Peyer's patch (tissue), 4 donors: ENCODE data around the gene MYO1D. TPM values are rescaled to one million over a fixed set of nuclear protein-coding genes. Genes with fewer than 3 reads are reported as not detected.

Experiments
- DNase-seq, 3 donors: peaks; one replicate each; pipeline ENCODE4 v3.0.0-alpha.2; 2017 to 2019
- H3K27ac ChIP-seq, 4 donors: fragments of 200-600 bp; sonication (generic); one replicate each; pipeline ENCODE4 v1.5.1; 2016 to 2019
- H3K27me3 ChIP-seq, 2 donors: fragments of 200-600 bp; sonication (generic); one replicate each; pipeline ENCODE4 v1.5.1; 2019
- H3K36me3 ChIP-seq, 3 donors: fragments of 200-600 bp; sonication (generic); one replicate each; pipeline ENCODE4 v1.5.1; 2016 to 2019
- H3K4me1 ChIP-seq, 4 donors: fragments of 200-600 bp; sonication (generic); one replicate each; pipeline ENCODE4 v1.5.1; 2016 to 2019
- H3K4me3 ChIP-seq, 4 donors: fragments of 200-600 bp; sonication (generic); 1 replicate in 3 of 4; 2 replicates in 1 of 4; pipeline ENCODE4 v1.5.1; 2016 to 2019; ENCODE audit warnings: mild to moderate bottlenecking in 1 of 4
- H3K9me3 ChIP-seq, 4 donors: fragments of 200-600 bp; sonication (generic); one replicate each; pipeline ENCODE4 v1.5.1; 2016 to 2019; ENCODE audit warnings: mild to moderate bottlenecking in 1 of 4
- POLR2A ChIP-seq, 2 donors: fragments of 450-650 bp; IDR thresholded peaks; one replicate each; pipeline ENCODE4 v1.5.1; 2017; ENCODE audit warnings: antibody characterized with exemption in 2 of 2, mild to moderate bottlenecking in 2 of 2, moderate library complexity in 2 of 2
- total RNA-seq, 4 donors: library from RNA; depleted of rRNA; stranded (reverse); fragments of >200 nt; gene quantifications; one replicate each; pipeline ENCODE4 v1.1.0, GENCODE V29; 2016
- TF ChIP-seq, protein P1 (sequence below), 6 experiments: fragments of 450-650 bp in 4 of 6; fragments of 200-600 bp in 2 of 6; sonication (generic) in 1 of 6; IDR thresholded peaks; one replicate each; pipeline ENCODE4 v1.5.1; 2017 to 2019; ENCODE audit warnings: antibody characterized with exemption in 6 of 6, mild to moderate bottlenecking in 3 of 6, moderate library complexity in 1 of 6

MYO1D gene
- total RNA-seq, 4 donors from 2014 or later = 148 to 340 (median 328) TPM

DNA sequence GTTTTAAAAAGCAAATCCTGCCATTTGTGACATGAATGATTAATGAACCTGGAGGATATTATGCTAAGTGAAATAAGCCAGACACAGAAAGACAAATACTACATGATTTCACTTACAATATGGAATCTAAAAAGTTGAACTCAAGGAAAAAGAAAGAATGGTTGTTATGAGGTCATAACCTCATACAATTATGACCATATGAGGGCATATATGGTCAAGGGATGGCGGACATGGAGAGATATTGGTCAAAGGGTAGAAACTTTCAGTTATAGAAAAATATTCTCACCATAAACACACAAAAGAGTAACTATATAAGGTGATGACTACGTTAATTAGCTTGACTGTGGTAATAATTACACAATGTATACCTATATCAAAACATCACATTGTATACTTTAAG is 56.5 kb downstream of the MYO1D start:
- H3K27me3 ChIP-seq = no peaks in the 10 kb centered on the region
- no peak overlapping the region for H3K27ac ChIP-seq
- H3K4me1 ChIP-seq = no peaks in the 10 kb centered on the region
- no peak for DNase-seq
- TF ChIP-seq, protein P1, sequence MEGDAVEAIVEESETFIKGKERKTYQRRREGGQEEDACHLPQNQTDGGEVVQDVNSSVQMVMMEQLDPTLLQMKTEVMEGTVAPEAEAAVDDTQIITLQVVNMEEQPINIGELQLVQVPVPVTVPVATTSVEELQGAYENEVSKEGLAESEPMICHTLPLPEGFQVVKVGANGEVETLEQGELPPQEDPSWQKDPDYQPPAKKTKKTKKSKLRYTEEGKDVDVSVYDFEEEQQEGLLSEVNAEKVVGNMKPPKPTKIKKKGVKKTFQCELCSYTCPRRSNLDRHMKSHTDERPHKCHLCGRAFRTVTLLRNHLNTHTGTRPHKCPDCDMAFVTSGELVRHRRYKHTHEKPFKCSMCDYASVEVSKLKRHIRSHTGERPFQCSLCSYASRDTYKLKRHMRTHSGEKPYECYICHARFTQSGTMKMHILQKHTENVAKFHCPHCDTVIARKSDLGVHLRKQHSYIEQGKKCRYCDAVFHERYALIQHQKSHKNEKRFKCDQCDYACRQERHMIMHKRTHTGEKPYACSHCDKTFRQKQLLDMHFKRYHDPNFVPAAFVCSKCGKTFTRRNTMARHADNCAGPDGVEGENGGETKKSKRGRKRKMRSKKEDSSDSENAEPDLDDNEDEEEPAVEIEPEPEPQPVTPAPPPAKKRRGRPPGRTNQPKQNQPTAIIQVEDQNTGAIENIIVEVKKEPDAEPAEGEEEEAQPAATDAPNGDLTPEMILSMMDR (IDR thresholded peaks at IDR 0.05) = no peak
- TF ChIP-seq POLR2A (IDR thresholded peaks at IDR 0.05) = no peak
- no peaks in the 10 kb centered on the region for H3K36me3 ChIP-seq
- no peak overlapping the region for H3K4me3 ChIP-seq
- H3K9me3 ChIP-seq = no peaks in the 10 kb centered on the region

DNA sequence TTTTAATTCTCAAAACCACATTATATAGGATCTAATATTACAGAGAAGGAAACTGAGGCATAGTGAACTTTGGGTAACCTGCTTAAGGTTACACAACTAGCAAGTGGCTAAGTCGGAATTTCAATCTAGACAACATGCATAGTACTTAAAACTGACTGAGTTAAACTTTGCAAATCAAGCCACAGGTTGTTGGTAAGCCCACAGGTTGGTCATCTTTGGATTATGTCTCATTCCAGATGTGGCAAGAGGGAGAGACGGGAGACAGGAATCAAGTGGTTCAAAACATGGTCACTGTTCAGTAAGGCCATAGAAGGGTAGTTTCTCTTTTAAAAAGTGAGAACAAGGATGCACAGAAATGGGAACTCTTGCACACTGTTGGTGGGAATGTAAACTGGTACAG is 57.1 kb downstream of the MYO1D start:
- DNase-seq = no peak
- TF ChIP-seq, protein P1 (IDR thresholded peaks at IDR 0.05) = no peak
- no peak for TF ChIP-seq POLR2A (IDR thresholded peaks at IDR 0.05)
- no peak overlapping the region for H3K27ac ChIP-seq
- H3K4me1 ChIP-seq = no peaks in the 10 kb centered on the region
- no peaks in the 10 kb centered on the region for H3K9me3 ChIP-seq
- no peaks in the 10 kb centered on the region for H3K27me3 ChIP-seq
- no peaks in the 10 kb centered on the region for H3K36me3 ChIP-seq
- H3K4me3 ChIP-seq = no peak overlapping the region

DNA sequence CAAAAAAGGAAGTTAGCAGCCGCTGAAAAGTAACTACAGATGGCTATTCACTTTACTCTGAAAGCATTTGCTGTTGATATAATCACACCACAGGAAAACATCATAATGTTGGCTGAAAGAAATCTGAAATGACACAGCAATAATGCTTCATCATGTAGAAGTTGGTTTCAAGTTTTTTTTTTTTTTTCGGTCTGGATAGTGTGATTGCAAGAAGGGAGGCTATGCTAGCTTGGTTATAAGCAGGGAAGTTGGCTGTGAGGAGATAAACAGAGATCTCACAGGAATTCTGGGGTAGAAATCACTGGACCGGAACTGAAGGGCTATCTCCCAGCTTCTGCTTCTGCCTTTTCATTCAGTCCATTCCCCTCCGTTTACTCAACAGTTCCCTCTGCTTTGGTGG is 57.9 kb downstream of the MYO1D start:
- no peaks in the 10 kb centered on the region for H3K36me3 ChIP-seq
- H3K27ac ChIP-seq = no peak overlapping the region
- no peaks in the 10 kb centered on the region for H3K27me3 ChIP-seq
- H3K9me3 ChIP-seq = no peaks in the 10 kb centered on the region
- no peak for DNase-seq
- TF ChIP-seq, protein P1 (IDR thresholded peaks at IDR 0.05) = no peak
- no peaks in the 10 kb centered on the region for H3K4me1 ChIP-seq
- no peak overlapping the region for H3K4me3 ChIP-seq

DNA sequence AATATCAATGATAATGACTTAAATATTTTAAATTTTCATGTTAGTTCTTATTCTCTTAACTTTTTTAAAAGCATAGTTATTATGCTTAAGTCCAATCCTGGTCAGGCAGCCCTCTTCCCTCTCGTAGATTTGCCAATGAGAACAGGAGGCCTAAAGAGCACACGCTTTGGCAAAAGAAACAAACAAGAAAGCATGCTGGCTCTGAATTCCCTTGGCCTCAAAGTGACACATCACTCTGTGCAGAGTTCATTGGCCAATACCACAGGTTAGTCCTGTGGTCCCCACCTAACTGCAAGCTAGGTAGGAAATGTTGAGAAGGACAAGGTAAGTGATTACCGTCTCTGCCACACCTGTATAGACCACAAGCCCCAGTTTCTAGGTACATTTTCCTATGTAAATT is 61.5 kb downstream of the MYO1D start:
- Histone ChIP-seq H3K4me1 (no peaks in the 10 kb centered on the region), H3K27ac (no peak overlapping the region), H3K27me3 (no peaks in the 10 kb centered on the region), H3K36me3 (no peaks in the 10 kb centered on the region), H3K9me3 (no peaks in the 10 kb centered on the region), H3K4me3 (no peak overlapping the region)
- no peak for DNase-seq
- TF ChIP-seq, protein P1 (IDR thresholded peaks at IDR 0.05) = no peak
- no peak for TF ChIP-seq POLR2A (IDR thresholded peaks at IDR 0.05)

DNA sequence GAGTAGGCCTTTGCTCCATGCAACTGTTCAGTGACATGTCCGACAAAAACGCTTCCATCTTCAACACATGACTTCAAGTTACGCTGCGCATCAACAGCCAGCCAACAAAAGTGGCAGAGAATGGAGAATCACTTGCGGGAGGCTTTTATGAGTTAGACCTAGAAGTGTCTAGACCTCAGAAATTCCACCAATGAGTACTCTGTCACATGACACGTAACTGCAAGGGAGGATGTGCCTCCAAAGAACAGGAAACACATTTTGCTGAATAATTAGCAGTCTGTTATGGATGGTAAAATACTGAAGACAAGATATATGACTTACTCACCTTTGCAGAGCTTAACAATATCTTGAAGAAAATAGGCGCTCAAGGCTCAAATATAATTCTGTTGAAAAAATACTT is 62.1 kb downstream of the MYO1D start:
- Histone ChIP-seq H3K4me1 (no peaks in the 10 kb centered on the region), H3K27ac (no peak overlapping the region), H3K27me3 (no peaks in the 10 kb centered on the region), H3K36me3 (no peaks in the 10 kb centered on the region), H3K4me3 (no peak overlapping the region), H3K9me3 (no peaks in the 10 kb centered on the region)
- TF ChIP-seq POLR2A (IDR thresholded peaks at IDR 0.05) = no peak
- TF ChIP-seq, protein P1 (IDR thresholded peaks at IDR 0.05) = no peak
- DNase-seq = no peak

DNA sequence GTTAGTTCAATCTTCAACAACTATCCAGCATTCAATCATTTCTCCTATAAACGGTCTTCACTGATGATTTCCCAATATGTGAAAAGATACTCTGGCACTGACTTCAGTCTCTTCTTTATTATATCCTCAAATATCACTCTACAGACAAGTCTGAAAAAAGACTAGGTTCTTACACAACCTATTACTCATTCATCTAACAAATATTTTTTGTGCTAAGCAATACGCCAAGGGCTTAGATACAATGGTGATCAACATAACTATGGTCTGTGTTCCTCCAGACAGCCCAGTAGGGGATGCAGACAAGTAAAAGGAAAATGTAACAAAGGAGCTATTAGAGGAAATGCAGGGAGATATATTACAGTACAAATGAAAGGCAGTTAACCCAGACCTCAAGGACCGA is 63.9 kb downstream of the MYO1D start:
- Histone ChIP-seq H3K27ac (no peak overlapping the region), H3K4me1 (no peaks in the 10 kb centered on the region), H3K9me3 (no peaks in the 10 kb centered on the region), H3K36me3 (no peaks in the 10 kb centered on the region), H3K27me3 (no peaks in the 10 kb centered on the region), H3K4me3 (no peak overlapping the region)
- no peak for DNase-seq
- TF ChIP-seq POLR2A (IDR thresholded peaks at IDR 0.05) = no peak
- TF ChIP-seq, protein P1 (IDR thresholded peaks at IDR 0.05) = no peak
